RWPE1 (cell line): ENCODE results near the gene C1GALT1C1L.
A peak's percentile ranks its signal among the peaks of the same experiment; 100 is the strongest.

Experiments
- CTCF ChIA-PET: fragments of 350-600 bp; sonication (Branson Sonifier 250); formaldehyde crosslinking; extraction: SDS; loops from one replicate; lab custom pipeline; 2021; lab: Yijun Ruan, JAX
- POLR2A ChIA-PET: fragments of 400-600 bp; formaldehyde crosslinking; extraction: SDS; loops from one replicate; lab custom pipeline; 2020; ENCODE audit warnings: antibody characterized with exemption; ENCODE audit not compliant: low non-redundant PET; lab: Yijun Ruan, JAX
- DNase-seq: peaks from one replicate; pipeline ENCODE4 v3.0.0; 2012; ENCODE audit warnings: low spot score
- H3K27ac ChIP-seq: fragments of 450-650 bp; 2 replicates; pipeline ENCODE4 v1.5.1; 2017
- CTCF ChIP-seq: fragments of 450-650 bp; conservative IDR thresholded peaks from 2 replicates; pipeline ENCODE4 v1.5.1; 2017; ENCODE audit warnings: low read depth, mild to moderate bottlenecking

Gene C1GALT1C1L

GRCh38 chr2:43715300-43716098, 39.3 kb upstream of the C1GALT1C1L start:
- CTCF ChIA-PET: no interaction called here
- POLR2A ChIA-PET: no interaction called here

GRCh38 chr2:43714164-43714563, 37.9 kb upstream of the C1GALT1C1L start:
- TF ChIP-seq CTCF: no peak
- DNase-seq: no peak
- ChIA-PET CTCF (no interaction called here), POLR2A (no interaction called here)
- H3K27ac ChIP-seq: no peak overlapping the region

More at GRCh38 chr2:43715300-43716098, 39.3 kb upstream of the C1GALT1C1L start:
- TF ChIP-seq CTCF: no peak
- no peak for DNase-seq
- H3K27ac ChIP-seq: no peak overlapping the region

- H3K27ac ChIP-seq: no peak overlapping the region
- ChIA-PET POLR2A (no interaction called here), CTCF (interaction anchor here (0.7 kb wide), 1 partner anchor 10 kb away, joined by 3 read pairs; no protein-coding TSS in a partner anchor)
- DNase-seq: no peak
- TF ChIP-seq CTCF: no peak
Observed at GRCh38 chr2:43710866-43711265, 34.6 kb upstream of the C1GALT1C1L start.

DNA sequence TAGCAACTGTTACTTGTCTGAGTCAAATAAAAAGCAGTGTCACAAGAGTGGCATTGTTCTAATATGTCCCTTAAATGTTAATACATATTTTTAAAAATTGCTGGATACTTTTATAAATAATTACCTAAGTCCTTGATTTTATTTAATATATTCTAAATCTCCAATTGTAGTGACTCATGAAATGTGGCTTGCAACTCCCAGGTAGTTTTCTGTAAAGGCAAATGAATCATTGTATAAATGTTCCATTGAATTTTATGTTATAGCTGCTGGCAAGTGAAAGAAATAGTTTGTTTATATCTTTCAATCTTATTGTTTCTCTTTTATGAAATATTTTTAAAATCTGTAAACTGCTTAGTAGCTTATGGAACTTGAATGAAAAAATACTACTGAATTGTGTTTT, 32.7 kb upstream of the C1GALT1C1L start:
- ChIA-PET POLR2A (no interaction called here), CTCF (no interaction called here)
- TF ChIP-seq CTCF: no peak
- DNase-seq: peak; percentile 18
- no peak overlapping the region for H3K27ac ChIP-seq

DNA sequence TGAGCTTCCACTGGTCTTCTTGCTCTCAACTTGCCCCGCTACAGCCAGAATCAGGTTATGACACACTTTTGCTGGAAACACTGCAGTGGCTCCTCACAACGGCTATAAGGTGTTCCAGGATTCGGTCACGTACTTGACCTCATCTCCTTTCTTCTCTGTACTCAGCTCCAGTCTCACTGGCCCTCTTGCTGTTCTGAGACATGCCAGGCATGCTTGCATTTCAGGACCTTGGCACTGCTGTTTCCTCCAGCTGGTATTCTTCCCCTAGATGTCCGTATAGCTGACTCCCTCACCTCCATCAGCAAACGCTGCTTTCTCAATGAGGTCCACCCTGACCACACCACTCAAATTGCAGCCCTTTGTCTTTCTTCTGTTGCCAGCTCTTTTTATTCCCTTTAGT, 31.9 kb upstream of the C1GALT1C1L start:
- ChIA-PET POLR2A (no interaction called here), CTCF (interaction anchor here (0.5 to 0.6 kb wide), 2 partner anchors 9 to 50 kb away, joined by 3 read pairs; no protein-coding TSS in a partner anchor)
- H3K27ac ChIP-seq: no peak overlapping the region
- no peak for DNase-seq
- TF ChIP-seq CTCF: no peak

DNA sequence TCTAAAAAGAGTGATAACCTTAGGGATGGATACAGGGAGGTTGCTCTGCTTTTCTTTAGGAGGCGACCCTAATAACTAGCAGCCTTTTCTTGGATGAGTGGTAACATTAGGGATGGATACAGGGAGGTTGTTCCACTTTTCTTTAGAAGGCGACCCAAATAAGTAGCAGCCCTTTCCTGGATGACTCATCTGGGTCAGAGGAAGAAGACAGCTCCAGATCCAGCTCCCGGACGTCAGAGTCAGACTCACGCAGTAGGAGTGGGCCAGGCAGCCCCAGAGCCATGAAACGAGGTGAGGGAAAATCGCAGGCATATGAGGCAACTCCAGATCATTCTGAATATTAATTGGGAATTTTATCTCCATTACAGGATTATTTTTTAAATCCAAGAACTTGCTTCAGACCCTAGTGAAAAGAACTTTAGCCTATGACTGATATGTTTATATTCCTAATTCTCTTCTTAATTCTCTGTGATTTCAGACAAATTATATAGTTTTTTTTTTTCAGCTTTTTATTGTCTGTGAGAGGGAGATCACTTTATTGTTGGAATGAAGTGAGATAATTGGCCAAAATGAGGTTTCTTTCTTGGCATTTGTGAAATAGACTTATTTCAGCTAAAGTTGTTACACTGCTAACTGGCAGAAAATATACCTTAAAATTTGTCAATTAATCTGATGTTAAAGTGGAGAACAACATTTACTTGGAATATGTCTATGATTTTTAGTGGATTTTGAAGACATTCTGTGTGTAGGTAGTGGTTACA, 31.2 kb upstream of the C1GALT1C1L start:
- POLR2A ChIA-PET: no interaction called here
- DNase-seq: peak; percentile 58
- H3K27ac ChIP-seq: no peak overlapping the region
- CTCF ChIA-PET: interaction anchor here (0.6 kb wide), 1 partner anchor 49 kb away, joined by 3 read pairs; no protein-coding TSS in a partner anchor
- no peak for TF ChIP-seq CTCF
